Psoas muscle (tissue), 8 donors: ENCODE data around the gene ANTKMT. TPM values are rescaled to one million over a fixed set of nuclear protein-coding genes. Genes with fewer than 3 reads are reported as not detected.

Experiments used
- ATAC-seq, 4 donors: fragments of 200-7000 bp; cut with Tn5 transposase; one replicate each; pipeline ENCODE4 v1.9.1; 2020; ENCODE audit warnings: moderate library complexity in 3 of 4, mild to moderate bottlenecking in 2 of 4
- DNase-seq, 2 donors: peaks; one replicate each; pipeline ENCODE4 v3.0.0-alpha.2; 2020
- H3K27ac ChIP-seq: fragments of 200-600 bp; one replicate; pipeline ENCODE4 v1.8.0; 2022
- H3K27me3 ChIP-seq, 3 donors: fragments of 200-600 bp in 1 of 3; one replicate each; pipeline versions ENCODE4 v1.6.1 to v1.8.0; 2013 to 2022; ENCODE audit warnings: low read length in 2 of 3, mild to moderate bottlenecking in 2 of 3, moderate library complexity in 1 of 3; ENCODE audit not compliant: insufficient read depth in 3 of 3
- H3K36me3 ChIP-seq, 2 donors: fragments of 200-600 bp in 1 of 2; one replicate each; pipeline versions ENCODE4 v1.6.1 to v1.8.0; 2013 to 2022; ENCODE audit warnings: low read depth in 1 of 2, mild to moderate bottlenecking in 1 of 2, moderate library complexity in 1 of 2; ENCODE audit not compliant: insufficient read depth in 1 of 2
- H3K4me1 ChIP-seq: fragments of 200-600 bp; one replicate; pipeline ENCODE4 v1.8.0; 2022
- H3K4me3 ChIP-seq: fragments of 200-600 bp; one replicate; pipeline ENCODE4 v1.8.0; 2022; ENCODE audit warnings: mild to moderate bottlenecking
- H3K9me3 ChIP-seq: fragments of 200-600 bp; one replicate; pipeline ENCODE4 v1.8.0; 2022
- CTCF ChIP-seq: fragments of 200-600 bp; IDR thresholded peaks from one replicate; pipeline ENCODE4 v1.8.0; 2022; ENCODE audit warnings: antibody characterized with exemption
- WGBS, 3 donors: extraction: QIAGEN DNeasy Blood & Tissue Kit; methylation state at CpG; one replicate each; pipeline versions ENCODE4 v1.1.6 to v1.1.7; 2013; 5-methylcytosine and 5-hydroxymethylcytosine counted together
- intact Hi-C, 2 donors: fragments of 100-400 bp; cut with DNase I; formaldehyde crosslinking; loops; one replicate each; pipeline versions ENCODE4 v1.11.0 to v1.14.2; 2022
- long read RNA-seq, 2 donors: library from polyadenylated mRNA; unstranded; transcript quantifications; one replicate each; pipeline ENCODE4 v2.0.0, GENCODE V29; 2021
- polyA plus RNA-seq, 3 donors: library from polyadenylated mRNA; stranded (reverse); fragments of 200-250 nt; gene quantifications; one replicate each; pipeline ENCODE4 v1.2.3, GENCODE V29; 2013
- total RNA-seq, 4 donors: library from RNA; stranded (reverse); fragmentation: NEBNext Ultra II Directional in 2 of 4; extraction: Animal tissue kit (Norgen Biotek cat#: 25700) in 2 of 4; gene quantifications; one replicate each; pipeline versions ENCODE4 v1.2.1 to v1.2.4, GENCODE V29; 2021 to 2023
- donor health status: healthy with polysubstance abuse.
- donor health status: DM: no; HTN: no; CAD: no; lungs with moderate emphysema.
- donor health status: Bipolar disorder and iron deficiency.
- donor health status: healthy.
- donor health status: DM: yes; HTN: yes; CAD: no.
- donor health status: DM: no; HTN: no; CAD: no.
- donor health status: DM: no; HTN: no; CAD: no.
- donor health status: DM: yes; HTN: yes; CAD: no.

Gene ANTKMT, protein sequence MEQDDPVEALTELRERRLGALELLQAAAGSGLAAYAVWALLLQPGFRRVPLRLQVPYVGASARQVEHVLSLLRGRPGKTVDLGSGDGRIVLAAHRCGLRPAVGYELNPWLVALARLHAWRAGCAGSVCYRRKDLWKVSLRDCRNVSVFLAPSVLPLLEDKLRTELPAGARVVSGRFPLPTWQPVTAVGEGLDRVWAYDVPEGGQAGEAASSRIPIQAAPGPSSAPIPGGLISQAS
- total RNA-seq: 10 to 100 TPM; 30.9 to 45.6 (median 34.5) TPM
- polyA plus RNA-seq: 10 to 100 TPM; 16.1 to 56.0 (median 26.3) TPM
- long read RNA-seq, donor 1, transcript FAM173A-207 (5 exons, 1,052 nt): major isoform, 14 of 25 reads
- long read RNA-seq, donor 1, partial matches to known transcripts: 2 of 25 reads
- long read RNA-seq, donor 1, other reads (novel, unspliced or antisense): 3 of 25 reads
- long read RNA-seq, donor 2, transcript FAM173A-207 (5 exons, 1,052 nt): major isoform, 13 of 30 reads
- long read RNA-seq, donor 2, partial matches to known transcripts: 8 of 30 reads
- long read RNA-seq, donor 2, other reads (novel, unspliced or antisense): 4 of 30 reads

GRCh38 chr16:720990-721764 is at the start of gene ANTKMT:
TSS of gene ANTKMT (plus strand) at chr16:721146. CDS start at chr16:721275, 129 bp downstream.
- Histone ChIP-seq H3K4me3 (peak within 1 kb of the TSS; percentile 91), H3K27me3 (peaks cover 0 to 10% (median 4%) of the 10 kb centered on the region in 3 donors), H3K4me1 (peaks cover 24% of the 10 kb centered on the region), H3K36me3 (peaks cover 0 to 9% of the 10 kb centered on the region in 2 donors), H3K9me3 (no peaks in the 10 kb centered on the region), H3K27ac (peak within 1 kb of the TSS; percentile 86)
- 6 to 14% (median 9%) methylated on average over 41 to 106 of the region's 106 CpGs for WGBS, 3 donors
- DNase-seq: peak; percentile 84 to 90
- intact Hi-C loops: no loop called here
- no peak for TF ChIP-seq CTCF
- peak; percentile 85 to 89 (median 88) for ATAC-seq

- no peaks in the 10 kb centered on the region for H3K9me3 ChIP-seq
- 79 to 84% (median 83%) methylated on average over 38 to 40 of the region's 40 CpGs for WGBS, 3 donors
- H3K4me3 ChIP-seq: no peak overlapping the region
- TF ChIP-seq CTCF: no peak
- intact Hi-C loops: no loop called here
- peaks cover 4 to 46% of the 10 kb centered on the region in 2 donors for H3K36me3 ChIP-seq
- ATAC-seq: no peak
- no peaks in the 10 kb centered on the region for H3K27me3 ChIP-seq
- H3K27ac ChIP-seq: no peak overlapping the region
- peaks cover 21% of the 10 kb centered on the region for H3K4me1 ChIP-seq
- DNase-seq: no peak
Observed at GRCh38 chr16:671353-672131, 49.4 kb upstream of the ANTKMT start.

GRCh38 chr16:672371-672770 is 48.6 kb upstream of the ANTKMT start:
- H3K9me3 ChIP-seq: no peaks in the 10 kb centered on the region
- no peak for TF ChIP-seq CTCF
- H3K4me3 ChIP-seq: no peak overlapping the region
- ATAC-seq (no peak), DNase-seq (no peak)
- WGBS, 3 donors: 89 to 91% (median 91%) methylated on average over 14 to 19 of the region's 19 CpGs
- H3K36me3 ChIP-seq: peaks cover 4 to 46% of the 10 kb centered on the region in 2 donors
- H3K27ac ChIP-seq: no peak overlapping the region
- no peaks in the 10 kb centered on the region for H3K27me3 ChIP-seq
- H3K4me1 ChIP-seq: peaks cover 18% of the 10 kb centered on the region
- intact Hi-C loops: no loop called here

DNA sequence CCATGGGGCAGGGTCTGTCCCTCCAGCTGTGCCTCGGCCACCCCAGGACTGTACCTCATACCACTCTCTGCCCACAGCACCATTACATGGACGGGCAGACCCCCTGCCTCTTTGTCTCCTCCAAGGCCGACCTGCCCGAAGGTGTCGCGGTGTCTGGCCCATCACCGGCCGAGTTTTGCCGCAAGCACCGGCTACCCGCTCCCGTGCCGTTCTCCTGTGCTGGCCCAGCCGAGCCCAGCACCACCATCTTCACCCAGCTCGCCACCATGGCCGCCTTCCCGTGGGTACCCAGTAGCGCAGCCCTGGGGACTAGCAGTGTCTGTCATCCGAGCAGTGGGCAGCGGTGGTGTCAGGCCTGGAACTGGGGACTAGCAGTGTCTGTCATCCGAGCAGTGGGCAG is 48.1 kb upstream of the ANTKMT start:
- Histone ChIP-seq H3K4me1 (peaks cover 16% of the 10 kb centered on the region), H3K36me3 (peaks cover 4 to 46% of the 10 kb centered on the region in 2 donors), H3K4me3 (no peak overlapping the region), H3K27ac (no peak overlapping the region), H3K9me3 (no peaks in the 10 kb centered on the region), H3K27me3 (no peaks in the 10 kb centered on the region)
- ATAC-seq (no peak), DNase-seq (no peak)
- TF ChIP-seq CTCF: no peak
- 88 to 90% (median 90%) methylated on average over 21 of the region's 21 CpGs for WGBS, 3 donors
- intact Hi-C loops: no loop called here
